Measurements from ENCODE around the gene CCNA2. TPM values are rescaled to one million over a fixed set of nuclear protein-coding genes. Genes with fewer than 3 reads are reported as not detected.

The CCNA2 gene
- total RNA-seq, 1 donor from 2014 or later = 6.2 TPM

DNA sequence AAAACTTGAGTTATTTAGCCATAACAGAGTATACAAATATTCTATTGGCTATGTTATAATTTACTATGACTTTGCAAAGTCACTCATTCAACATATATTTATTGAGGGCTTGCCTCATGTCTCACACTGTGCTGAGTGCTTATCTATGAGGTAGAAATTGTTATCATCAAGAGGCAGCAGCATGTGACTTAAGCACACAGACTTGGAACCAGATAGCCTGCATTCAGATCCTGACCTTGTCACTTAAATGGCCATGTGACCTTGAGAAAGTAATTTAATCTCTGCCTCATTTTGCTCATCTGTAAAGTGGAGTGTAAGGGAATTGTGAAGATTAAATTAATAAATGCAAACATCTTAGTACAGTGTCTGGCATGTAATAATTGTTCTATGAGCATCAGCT, 32.7 kb downstream of the CCNA2 start:
- H3K9me3 Mint-ChIP-seq (ENCODE audit: unreplicated experiment) = no peaks in the 10 kb centered on the region
- TF ChIP-seq, protein P1, sequence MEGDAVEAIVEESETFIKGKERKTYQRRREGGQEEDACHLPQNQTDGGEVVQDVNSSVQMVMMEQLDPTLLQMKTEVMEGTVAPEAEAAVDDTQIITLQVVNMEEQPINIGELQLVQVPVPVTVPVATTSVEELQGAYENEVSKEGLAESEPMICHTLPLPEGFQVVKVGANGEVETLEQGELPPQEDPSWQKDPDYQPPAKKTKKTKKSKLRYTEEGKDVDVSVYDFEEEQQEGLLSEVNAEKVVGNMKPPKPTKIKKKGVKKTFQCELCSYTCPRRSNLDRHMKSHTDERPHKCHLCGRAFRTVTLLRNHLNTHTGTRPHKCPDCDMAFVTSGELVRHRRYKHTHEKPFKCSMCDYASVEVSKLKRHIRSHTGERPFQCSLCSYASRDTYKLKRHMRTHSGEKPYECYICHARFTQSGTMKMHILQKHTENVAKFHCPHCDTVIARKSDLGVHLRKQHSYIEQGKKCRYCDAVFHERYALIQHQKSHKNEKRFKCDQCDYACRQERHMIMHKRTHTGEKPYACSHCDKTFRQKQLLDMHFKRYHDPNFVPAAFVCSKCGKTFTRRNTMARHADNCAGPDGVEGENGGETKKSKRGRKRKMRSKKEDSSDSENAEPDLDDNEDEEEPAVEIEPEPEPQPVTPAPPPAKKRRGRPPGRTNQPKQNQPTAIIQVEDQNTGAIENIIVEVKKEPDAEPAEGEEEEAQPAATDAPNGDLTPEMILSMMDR (IDR thresholded peaks at IDR 0.05; ENCODE audit: insufficient read depth, low read depth, low read length) = no peak
- no peak for TF ChIP-seq EZH2 (IDR thresholded peaks at IDR 0.05; ENCODE audit: insufficient read depth, low read length)
- no peak for DNase-seq (ENCODE audit: low read depth)
- H3K27me3 Mint-ChIP-seq (ENCODE audit: low read depth, unreplicated experiment) = no peaks in the 10 kb centered on the region
- Histone ChIP-seq H2AFZ (ENCODE audit: low read depth, low read length) (no peak overlapping the region), H3K4me2 (ENCODE audit: low read length) (peak overlapping the region; percentile 61), H3K79me2 (ENCODE audit: insufficient read depth, low read length) (no peaks in the 10 kb centered on the region), H3K4me1 (ENCODE audit: insufficient read depth, low read length) (peaks cover 40% of the 10 kb centered on the region), H3K36me3 (ENCODE audit: insufficient read depth, low read length) (no peaks in the 10 kb centered on the region), H3K27ac (ENCODE audit: low read depth, low read length) (peak overlapping the region; percentile 66), H3K4me3 (ENCODE audit: insufficient read depth, low read depth, low read length) (no peak overlapping the region), H3K9me3 (ENCODE audit: insufficient read depth, low read depth, low read length) (no peaks in the 10 kb centered on the region), H4K20me1 (ENCODE audit: insufficient read depth, low read length) (no peaks in the 10 kb centered on the region), H3K9ac (ENCODE audit: low read length) (peak overlapping the region; percentile 35), H3K27me3 (ENCODE audit: insufficient read depth, low read length) (no peaks in the 10 kb centered on the region)
- H3K4me3 Mint-ChIP-seq (ENCODE audit: unreplicated experiment) = no peak overlapping the region
- FAIRE-seq = no peak
- H3K4me1 Mint-ChIP-seq (ENCODE audit: low read depth, unreplicated experiment) = peaks cover 34% of the 10 kb centered on the region
- H3K36me3 Mint-ChIP-seq (ENCODE audit: low read depth, unreplicated experiment) = no peaks in the 10 kb centered on the region
- peak overlapping the region; percentile 50 for H3K27ac Mint-ChIP-seq (ENCODE audit: unreplicated experiment)

DNA sequence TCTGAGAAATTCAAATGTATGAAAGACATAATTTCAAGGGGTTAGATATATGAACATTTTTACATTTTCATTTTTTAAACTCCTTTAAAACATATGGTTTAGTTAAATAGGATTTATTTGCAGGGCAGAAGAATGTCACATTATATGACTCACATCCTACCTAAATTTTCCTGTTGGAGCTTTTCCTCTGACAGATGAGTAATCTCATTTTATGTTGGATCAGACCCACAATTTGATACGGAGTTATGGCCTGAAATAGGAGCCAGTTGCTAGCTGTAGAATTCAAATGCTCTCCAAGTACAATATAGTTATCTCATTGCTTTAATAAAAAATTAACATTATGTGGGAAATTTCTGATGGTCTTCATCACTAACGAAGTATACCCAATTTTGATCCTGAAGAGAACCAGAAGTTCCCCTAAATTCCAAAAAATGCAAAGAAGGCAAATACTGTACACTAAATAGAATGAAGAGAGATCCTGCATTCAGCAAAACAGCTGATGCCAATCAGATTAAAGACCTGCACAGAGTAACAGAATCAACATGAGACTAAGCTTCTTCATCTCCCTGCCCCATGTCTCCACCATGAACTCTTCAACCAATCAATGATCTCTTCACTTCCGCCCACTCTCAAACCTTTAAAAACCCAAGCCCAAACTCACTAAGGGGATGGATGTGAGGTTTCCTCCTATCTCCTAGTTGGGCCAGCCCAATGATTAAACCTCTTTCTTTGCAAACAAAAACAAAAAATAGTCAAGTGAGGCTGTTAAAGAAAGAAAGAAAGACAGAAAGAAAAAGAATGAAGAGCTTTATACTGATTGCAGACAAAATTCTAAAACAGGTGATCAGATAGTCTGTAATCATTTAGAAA, 33.5 kb downstream of the CCNA2 start:
- DNase-seq (ENCODE audit: low read depth) = peak; percentile 84
- Histone ChIP-seq H3K4me3 (ENCODE audit: insufficient read depth, low read depth, low read length) (no peak overlapping the region), H3K9me3 (ENCODE audit: insufficient read depth, low read depth, low read length) (no peaks in the 10 kb centered on the region), H3K4me1 (ENCODE audit: insufficient read depth, low read length) (peaks cover 42% of the 10 kb centered on the region), H4K20me1 (ENCODE audit: insufficient read depth, low read length) (no peaks in the 10 kb centered on the region), H3K27me3 (ENCODE audit: insufficient read depth, low read length) (no peaks in the 10 kb centered on the region), H3K9ac (ENCODE audit: low read length) (peak overlapping the region; percentile 2), H3K79me2 (ENCODE audit: insufficient read depth, low read length) (no peaks in the 10 kb centered on the region), H2AFZ (ENCODE audit: low read depth, low read length) (no peak overlapping the region), H3K4me2 (ENCODE audit: low read length) (peak overlapping the region; percentile 61), H3K27ac (ENCODE audit: low read depth, low read length) (peak overlapping the region; percentile 66), H3K36me3 (ENCODE audit: insufficient read depth, low read length) (no peaks in the 10 kb centered on the region)
- H3K27me3 Mint-ChIP-seq (ENCODE audit: low read depth, unreplicated experiment) = no peaks in the 10 kb centered on the region
- H3K9me3 Mint-ChIP-seq (ENCODE audit: unreplicated experiment) = no peaks in the 10 kb centered on the region
- H3K36me3 Mint-ChIP-seq (ENCODE audit: low read depth, unreplicated experiment) = no peaks in the 10 kb centered on the region
- FAIRE-seq = peak; percentile 5
- H3K4me1 Mint-ChIP-seq (ENCODE audit: low read depth, unreplicated experiment) = peaks cover 37% of the 10 kb centered on the region
- H3K27ac Mint-ChIP-seq (ENCODE audit: unreplicated experiment) = peak overlapping the region; percentile 42
- no peak overlapping the region for H3K4me3 Mint-ChIP-seq (ENCODE audit: unreplicated experiment)
- TF ChIP-seq, protein P1 (IDR thresholded peaks at IDR 0.05; ENCODE audit: insufficient read depth, low read depth, low read length) = no peak
- TF ChIP-seq EZH2 (IDR thresholded peaks at IDR 0.05; ENCODE audit: insufficient read depth, low read length) = no peak

DNA sequence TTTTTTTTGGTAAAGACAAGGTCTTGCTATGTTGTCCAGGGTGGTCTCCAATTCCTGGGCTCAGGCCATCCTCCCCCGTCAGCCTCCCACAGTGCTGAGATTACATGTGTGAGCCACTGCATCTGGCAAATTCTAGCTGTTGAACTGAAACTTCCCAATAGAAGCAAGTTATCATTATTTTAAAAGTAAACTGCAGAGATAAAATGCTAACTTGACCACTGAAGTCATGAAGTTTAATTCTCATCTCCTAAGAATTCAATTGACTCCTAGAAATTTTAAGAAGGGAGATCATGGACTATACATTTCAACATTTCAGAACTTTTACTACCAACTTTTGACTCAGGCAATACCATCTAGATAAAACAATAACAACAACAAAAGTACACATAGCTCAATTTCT, 34.2 kb downstream of the CCNA2 start:
- H3K4me3 Mint-ChIP-seq (ENCODE audit: unreplicated experiment) = peak overlapping the region; percentile 13
- peak overlapping the region; percentile 56 for H3K27ac Mint-ChIP-seq (ENCODE audit: unreplicated experiment)
- TF ChIP-seq EZH2 (IDR thresholded peaks at IDR 0.05; ENCODE audit: insufficient read depth, low read length) = no peak
- TF ChIP-seq, protein P1 (IDR thresholded peaks at IDR 0.05; ENCODE audit: insufficient read depth, low read depth, low read length) = no peak
- no peaks in the 10 kb centered on the region for H3K27me3 Mint-ChIP-seq (ENCODE audit: low read depth, unreplicated experiment)
- peak; percentile 51 for DNase-seq (ENCODE audit: low read depth)
- Histone ChIP-seq H3K27me3 (ENCODE audit: insufficient read depth, low read length) (no peaks in the 10 kb centered on the region), H2AFZ (ENCODE audit: low read depth, low read length) (no peak overlapping the region), H3K9me3 (ENCODE audit: insufficient read depth, low read depth, low read length) (no peaks in the 10 kb centered on the region), H3K4me3 (ENCODE audit: insufficient read depth, low read depth, low read length) (no peak overlapping the region), H3K4me1 (ENCODE audit: insufficient read depth, low read length) (peaks cover 48% of the 10 kb centered on the region), H3K9ac (ENCODE audit: low read length) (no peak overlapping the region), H3K27ac (ENCODE audit: low read depth, low read length) (peak overlapping the region; percentile 66), H3K79me2 (ENCODE audit: insufficient read depth, low read length) (no peaks in the 10 kb centered on the region), H3K36me3 (ENCODE audit: insufficient read depth, low read length) (no peaks in the 10 kb centered on the region), H3K4me2 (ENCODE audit: low read length) (peak overlapping the region; percentile 61), H4K20me1 (ENCODE audit: insufficient read depth, low read length) (no peaks in the 10 kb centered on the region)
- FAIRE-seq = peak; percentile 26
- H3K36me3 Mint-ChIP-seq (ENCODE audit: low read depth, unreplicated experiment) = no peaks in the 10 kb centered on the region
- peaks cover 1% of the 10 kb centered on the region for H3K9me3 Mint-ChIP-seq (ENCODE audit: unreplicated experiment)
- H3K4me1 Mint-ChIP-seq (ENCODE audit: low read depth, unreplicated experiment) = peaks cover 38% of the 10 kb centered on the region
